Lower leg skin (tissue), 4 donors: ENCODE results near the gene ITLN2. TPM values are rescaled to one million over a fixed set of nuclear protein-coding genes. Genes with fewer than 3 reads are reported as not detected.

Experiments
- DNase-seq, 2 donors: peaks; one replicate each; pipeline ENCODE4 v3.0.0-alpha.2; 2019; ENCODE audit warnings: low spot score in 2 of 2
- H3K4me3 ChIP-seq: fragments of 200-600 bp; sonication (generic); 2 replicates; pipeline ENCODE4 v1.5.1; 2017; ENCODE audit warnings: mild to moderate bottlenecking, low read depth; ENCODE audit not compliant: poor library complexity, severe bottlenecking
- POLR2A ChIP-seq, 2 donors: fragments of 450-650 bp; IDR thresholded peaks; one replicate each; pipeline ENCODE4 v1.6.1; 2016 to 2017; ENCODE audit warnings: antibody characterized with exemption in 2 of 2, mild to moderate bottlenecking in 1 of 2, moderate library complexity in 1 of 2
- WGBS, 2 donors: methylation state at CpG; one replicate each; pipeline ENCODE4 v1.1.5; 2018; 5-methylcytosine and 5-hydroxymethylcytosine counted together
- intact Hi-C: fragments of 100-400 bp; cut with DNase I; formaldehyde crosslinking; loops from one replicate; pipeline ENCODE4 v1.15.0; 2023; ENCODE audit warnings: low total_unique reads
- total RNA-seq, 4 donors: library from RNA; depleted of rRNA; stranded (reverse); fragments of >200 nt; gene quantifications; one replicate each; pipeline ENCODE4 v1.1.0, GENCODE V29; 2016
- TF ChIP-seq, protein P1 (sequence below), 3 donors: fragments of 450-650 bp; IDR thresholded peaks; one replicate each; pipeline ENCODE4 v1.5.1; 2016; ENCODE audit warnings: antibody characterized with exemption in 3 of 3, mild to moderate bottlenecking in 3 of 3, moderate library complexity in 2 of 3

Gene ITLN2
- total RNA-seq: 1 to 10 TPM in 2 of 4 donors, not detected in 2; 1.0 to 1.2 TPM

DNA sequence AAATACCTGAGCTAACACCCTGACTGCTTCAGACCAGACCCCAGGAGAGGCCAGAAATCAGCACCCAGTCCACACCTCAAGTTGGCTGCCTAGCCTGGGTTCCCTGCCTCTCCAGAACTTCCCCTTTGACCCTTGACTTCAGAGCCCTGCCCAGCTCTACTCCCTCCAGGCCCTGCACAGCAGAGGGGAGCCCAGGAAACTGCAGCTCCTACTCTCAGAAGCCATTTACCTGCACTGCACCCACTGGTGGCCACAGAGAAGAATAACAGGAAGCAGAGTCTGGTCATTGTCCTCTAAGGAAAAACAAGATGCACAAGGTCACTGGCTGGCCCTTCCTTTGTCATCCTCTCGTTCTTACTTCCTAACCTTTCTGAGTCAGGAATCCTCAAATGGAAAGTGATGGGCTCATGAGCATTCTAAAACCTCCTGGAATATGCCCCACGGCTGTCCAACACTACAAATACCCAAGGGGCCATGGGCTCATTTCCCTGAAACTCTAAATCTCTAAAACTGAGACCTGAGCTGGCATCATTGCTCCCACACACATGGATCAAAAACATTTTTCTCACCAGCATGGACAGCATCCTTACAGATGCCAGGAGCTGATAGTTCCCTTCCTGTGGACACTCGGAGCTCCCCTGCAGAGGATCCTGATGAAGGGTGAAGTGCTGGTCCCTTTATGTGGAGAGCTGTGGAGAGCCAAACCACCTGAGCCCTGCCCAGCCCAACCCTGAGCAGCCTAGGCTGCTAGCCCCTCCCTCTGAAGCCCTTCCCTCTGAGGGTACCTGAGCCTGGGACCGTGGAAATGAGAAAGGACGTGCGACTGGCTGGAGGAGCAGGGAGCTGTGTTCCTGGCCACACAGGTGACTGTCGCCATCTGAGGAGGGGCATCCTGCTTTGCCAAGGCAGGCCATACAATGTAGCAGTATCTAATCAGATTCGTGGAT, at the start of gene ITLN2:
Gene ITLN2, minus strand, starts transcription at position 652 of the 947 bp plus-strand sequence. Its CDS starts 68 bp downstream, at position 584.
- no peak for DNase-seq
- intact Hi-C loops: loop anchor here (10.0 kb wide), 1 partner anchor 120 kb away; no protein-coding TSS in a partner anchor
- TF ChIP-seq, protein P1, sequence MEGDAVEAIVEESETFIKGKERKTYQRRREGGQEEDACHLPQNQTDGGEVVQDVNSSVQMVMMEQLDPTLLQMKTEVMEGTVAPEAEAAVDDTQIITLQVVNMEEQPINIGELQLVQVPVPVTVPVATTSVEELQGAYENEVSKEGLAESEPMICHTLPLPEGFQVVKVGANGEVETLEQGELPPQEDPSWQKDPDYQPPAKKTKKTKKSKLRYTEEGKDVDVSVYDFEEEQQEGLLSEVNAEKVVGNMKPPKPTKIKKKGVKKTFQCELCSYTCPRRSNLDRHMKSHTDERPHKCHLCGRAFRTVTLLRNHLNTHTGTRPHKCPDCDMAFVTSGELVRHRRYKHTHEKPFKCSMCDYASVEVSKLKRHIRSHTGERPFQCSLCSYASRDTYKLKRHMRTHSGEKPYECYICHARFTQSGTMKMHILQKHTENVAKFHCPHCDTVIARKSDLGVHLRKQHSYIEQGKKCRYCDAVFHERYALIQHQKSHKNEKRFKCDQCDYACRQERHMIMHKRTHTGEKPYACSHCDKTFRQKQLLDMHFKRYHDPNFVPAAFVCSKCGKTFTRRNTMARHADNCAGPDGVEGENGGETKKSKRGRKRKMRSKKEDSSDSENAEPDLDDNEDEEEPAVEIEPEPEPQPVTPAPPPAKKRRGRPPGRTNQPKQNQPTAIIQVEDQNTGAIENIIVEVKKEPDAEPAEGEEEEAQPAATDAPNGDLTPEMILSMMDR (IDR thresholded peaks at IDR 0.05): no peak
- TF ChIP-seq POLR2A (IDR thresholded peaks at IDR 0.05): no peak
- H3K4me3 ChIP-seq: no peak within 1 kb of the TSS
- 78 to 79% methylated on average over 8 of the region's 8 CpGs for WGBS, 2 donors

DNA sequence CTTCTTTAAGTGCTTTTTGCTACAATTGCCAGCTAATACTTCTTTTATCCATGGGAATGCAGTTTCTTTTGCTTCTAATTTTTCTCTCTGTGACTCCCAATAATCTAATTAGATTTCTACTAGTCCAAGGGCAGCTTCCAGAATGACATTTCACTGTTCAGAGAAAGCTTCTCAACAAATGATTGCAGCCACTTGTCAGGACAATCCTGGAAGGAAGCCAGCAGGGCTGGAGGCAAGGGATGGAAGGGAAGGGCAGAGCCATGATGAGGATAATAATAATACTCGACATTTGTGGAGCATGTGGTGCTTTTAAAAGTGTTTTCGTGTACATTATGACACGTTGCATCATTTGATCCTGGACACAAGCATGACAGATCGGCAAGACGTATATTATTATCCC, 46.9 kb upstream of the ITLN2 start:
- DNase-seq: no peak
- WGBS, 2 donors: 42 to 49% methylated on average over 5 of the region's 5 CpGs
- intact Hi-C loops: loop anchor here (5.0 kb wide), 1 partner anchor 96 kb away; the partner anchor contains the start of gene KLHDC9
- H3K4me3 ChIP-seq: no peak overlapping the region
- TF ChIP-seq POLR2A (IDR thresholded peaks at IDR 0.05): no peak
- TF ChIP-seq, protein P1 (IDR thresholded peaks at IDR 0.05): no peak

DNA sequence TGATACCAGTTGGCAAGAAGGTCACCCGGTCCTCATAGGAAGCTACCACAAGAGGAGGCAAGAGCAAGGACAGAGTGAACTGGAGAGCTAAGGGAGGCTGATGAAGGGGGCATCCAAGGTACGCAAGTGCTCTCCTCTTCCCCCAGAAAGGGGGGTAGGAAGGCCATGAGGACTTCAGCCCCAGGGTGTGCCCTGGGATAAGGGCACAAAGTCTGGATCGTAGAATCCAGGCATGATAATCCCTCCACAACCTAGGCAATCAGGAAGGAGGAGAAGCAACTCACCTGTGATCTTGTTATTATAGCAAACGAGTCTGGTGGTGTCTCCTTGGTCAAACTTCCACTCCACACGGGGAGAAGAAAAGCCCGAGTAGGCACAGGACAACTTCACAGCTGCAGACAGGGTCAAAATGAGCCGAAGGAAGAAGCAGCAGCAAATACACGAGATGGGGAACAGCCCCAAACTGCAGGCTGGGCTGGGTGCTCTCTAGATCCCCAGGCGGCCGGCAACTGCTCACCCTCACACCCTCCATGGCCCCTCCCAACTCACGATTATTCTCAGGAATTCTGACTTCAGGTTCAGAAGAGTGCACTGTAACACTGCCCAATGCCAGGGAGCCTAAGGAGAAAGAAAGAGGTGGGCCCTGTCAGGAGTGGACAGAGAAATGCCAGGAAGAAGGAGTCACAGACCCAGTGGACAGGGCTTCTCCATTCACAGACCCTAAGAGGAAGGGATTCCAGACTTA, 46.3 kb upstream of the ITLN2 start:
- WGBS, 2 donors: 76 to 88% methylated on average over 11 of the region's 11 CpGs
- H3K4me3 ChIP-seq: no peak overlapping the region
- no peak for DNase-seq
- TF ChIP-seq, protein P1 (IDR thresholded peaks at IDR 0.05): no peak
- no peak for TF ChIP-seq POLR2A (IDR thresholded peaks at IDR 0.05)
- intact Hi-C loops: loop anchor here (5.0 kb wide), 1 partner anchor 96 kb away; the partner anchor contains the start of gene KLHDC9

DNA sequence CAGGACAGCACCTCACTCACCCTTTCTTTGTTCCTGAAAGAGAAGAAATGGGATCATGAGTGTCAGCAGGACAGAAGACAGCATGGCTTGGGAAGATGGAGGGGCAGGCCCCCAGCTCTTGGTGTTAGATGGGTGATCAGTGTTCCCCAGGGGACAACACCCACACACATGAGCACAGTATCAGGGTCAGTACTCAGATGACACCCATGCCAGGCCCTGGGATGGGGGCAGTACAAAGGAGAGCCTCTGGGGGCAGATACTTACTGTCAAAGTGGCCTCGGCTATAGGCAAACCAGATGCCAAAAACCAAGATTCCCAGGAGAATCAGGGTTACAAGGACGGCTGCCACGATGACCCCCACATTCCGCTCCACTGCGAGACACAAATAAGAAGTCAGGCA, 44.8 kb upstream of the ITLN2 start:
- intact Hi-C loops: no loop called here
- 76 to 85% methylated on average over 5 of the region's 5 CpGs for WGBS, 2 donors
- no peak for DNase-seq

DNA sequence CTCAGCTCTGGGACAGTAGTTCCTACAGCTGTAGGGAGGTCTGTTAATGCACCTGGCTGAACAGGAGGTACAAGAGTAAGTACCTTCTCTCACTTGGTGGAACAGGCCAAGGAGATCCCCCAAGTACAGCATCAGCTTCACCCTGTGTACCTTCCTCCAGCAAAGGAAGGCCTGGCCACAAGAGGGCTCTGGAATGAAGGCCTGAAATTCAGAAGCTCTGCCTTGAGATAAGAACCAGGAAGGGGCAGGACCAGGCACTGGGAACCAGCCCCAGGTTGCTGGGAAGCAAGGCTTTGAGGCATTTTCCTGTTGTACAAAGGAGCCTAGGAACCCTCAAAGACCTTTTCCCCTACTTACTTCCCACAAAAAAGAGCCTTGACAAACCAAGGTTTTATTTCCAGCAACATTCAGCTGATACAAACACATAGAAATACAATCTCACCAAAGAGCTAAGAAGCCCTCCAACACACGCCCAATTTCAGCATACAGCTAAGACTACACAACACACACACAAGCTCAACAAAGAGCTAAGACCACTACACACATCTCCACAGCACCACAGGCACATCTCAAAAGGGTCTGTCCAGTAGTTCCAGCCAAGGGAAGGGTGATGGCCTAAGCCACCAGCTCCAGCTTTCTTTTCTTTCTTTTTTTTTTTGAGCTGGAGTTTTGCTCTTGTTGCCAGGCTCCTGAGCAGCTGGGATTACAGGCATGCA, 42.9 kb upstream of the ITLN2 start:
- peak; percentile 42 to 88 for DNase-seq
- H3K4me3 ChIP-seq: no peak overlapping the region
- 67 to 86% methylated on average over 1 of the region's 1 CpG for WGBS, 2 donors
- TF ChIP-seq POLR2A (IDR thresholded peaks at IDR 0.05): no peak
- TF ChIP-seq, protein P1 (IDR thresholded peaks at IDR 0.05): no peak
- intact Hi-C loops: no loop called here

More for the DNA sequence above, 44.8 kb upstream of the ITLN2 start:
- H3K4me3 ChIP-seq: no peak overlapping the region
- TF ChIP-seq POLR2A (IDR thresholded peaks at IDR 0.05): no peak
- TF ChIP-seq, protein P1 (IDR thresholded peaks at IDR 0.05): no peak
